SU-DHL-6 (cell line): ENCODE data around the gene ZBTB32.
"Not testable (repeated sequence)": the region's sequence is repeated elsewhere in the genome, so short reads cannot be mapped to it uniquely, and the experiment has no call there.

Experiments
- H2AFZ ChIP-seq: fragments of 200-600 bp; sonication (generic); 2 replicates; pipeline ENCODE4 v1.6.1; 2014; ENCODE audit warnings: low read depth, mild to moderate bottlenecking, moderate library complexity, mixed read lengths, antibody characterized with exemption, low read length; ENCODE audit not compliant: severe bottlenecking
- H3F3A ChIP-seq: fragments of 200-600 bp; shearing (Covaris generic); 2 replicates; pipeline ENCODE4 v1.6.0; 2016; ENCODE audit warnings: antibody characterized with exemption, mild to moderate bottlenecking; ENCODE audit not compliant: insufficient read depth
- H3K27ac ChIP-seq: fragments of 200-600 bp; sonication (generic); 2 replicates; pipeline ENCODE4 v1.5.1; 2016; ENCODE audit warnings: low read depth, mild to moderate bottlenecking, low read length, moderate library complexity, mixed read lengths
- H3K27me3 ChIP-seq: fragments of 200-600 bp; sonication (generic), shearing (Covaris generic); 2 replicates; pipeline ENCODE4 v1.6.0; 2014; ENCODE audit warnings: mild to moderate bottlenecking, low read length
- H3K36me3 ChIP-seq: fragments of 200-600 bp; sonication (generic); 2 replicates; pipeline ENCODE4 v1.6.1; 2014; ENCODE audit warnings: mild to moderate bottlenecking, low read length, mixed read lengths
- H3K4me2 ChIP-seq: fragments of 300-600, 200-600 bp; shearing (Covaris generic), sonication (generic); 2 replicates; pipeline ENCODE4 v1.6.0; 2014; ENCODE audit warnings: low read length, low read depth, mild to moderate bottlenecking; ENCODE audit not compliant: poor library complexity, severe bottlenecking
- H3K4me3 ChIP-seq: fragments of 200-600 bp; sonication (generic); 2 replicates; pipeline ENCODE4 v1.5.1; 2014; ENCODE audit warnings: antibody characterized with exemption, low read length, mild to moderate bottlenecking, mixed read lengths; ENCODE audit not compliant: insufficient read depth, poor library complexity, severe bottlenecking
- H3K79me2 ChIP-seq: fragments of 200-600 bp; sonication (generic); 2 replicates; pipeline ENCODE4 v1.6.1; 2014; ENCODE audit warnings: mild to moderate bottlenecking, low read length, moderate library complexity; ENCODE audit not compliant: insufficient read depth
- H3K9ac ChIP-seq: fragments of 200-600 bp; sonication (generic); 2 replicates; pipeline ENCODE4 v1.7.0; 2014; ENCODE audit warnings: mild to moderate bottlenecking, low read length
- H3K9me2 ChIP-seq: fragments of 200-600 bp; sonication (generic); replicated peaks from 2 replicates; pipeline ENCODE4 v1.6.1; 2014; ENCODE audit warnings: low read length; ENCODE audit not compliant: insufficient read depth
- H3K9me3 ChIP-seq: fragments of 200-600 bp; sonication (generic); 2 replicates; pipeline ENCODE4 v1.6.1; 2014; ENCODE audit warnings: low read length, mixed read lengths; ENCODE audit not compliant: insufficient read depth
- H4K20me1 ChIP-seq: fragments of 200-600 bp; sonication (generic); 2 replicates; pipeline ENCODE4 v1.6.1; 2014; ENCODE audit warnings: low read depth, mild to moderate bottlenecking, antibody characterized with exemption, low read length, moderate library complexity, mixed read lengths
- CTCF ChIP-seq: fragments of 200-600 bp; sonication (generic); IDR thresholded peaks from one replicate; pipeline ENCODE4 v1.5.1; 2017; ENCODE audit warnings: antibody characterized with exemption, mild to moderate bottlenecking, low read length, moderate library complexity; ENCODE audit not compliant: insufficient read depth, poor library complexity, severe bottlenecking
- EZH2phosphoT487 ChIP-seq: fragments of 200-600 bp; sonication (generic), shearing (Covaris generic); conservative IDR thresholded peaks from 2 replicates; pipeline ENCODE4 v1.6.1; 2018; ENCODE audit warnings: mild to moderate bottlenecking, antibody characterized with exemption, low read length, moderate library complexity, mixed read lengths

ZBTB32 gene

GRCh38 chr19:35704218-35704617 lies at the start of gene ZBTB32:
TSS of gene ZBTB32 (plus strand) at chr19:35704558. CDS start at chr19:35714627, 10,069 bp downstream.
- no peaks in the 10 kb centered on the region for H3K9me2 ChIP-seq
- no peaks in the 10 kb centered on the region for H3K79me2 ChIP-seq
- no peak within 1 kb of the TSS for H3K4me3 ChIP-seq
- H3K36me3 ChIP-seq, result no peaks in the 10 kb centered on the region
- H4K20me1 ChIP-seq, result no peaks in the 10 kb centered on the region
- TF ChIP-seq EZH2phosphoT487 (no peak), CTCF (no peak)
- no peak within 1 kb of the TSS for H3K4me2 ChIP-seq
- H3F3A ChIP-seq, result no peaks in the 10 kb centered on the region
- H3K9me3 ChIP-seq, result no peaks in the 10 kb centered on the region
- H3K9ac ChIP-seq, result no peak within 1 kb of the TSS
- H2AFZ ChIP-seq, result no peak within 1 kb of the TSS
- no peaks in the 10 kb centered on the region for H3K27me3 ChIP-seq
- H3K27ac ChIP-seq, result no peak within 1 kb of the TSS

- not testable (repeated sequence) for H3K27ac ChIP-seq, H4K20me1 ChIP-seq, H2AFZ ChIP-seq, H3K9me3 ChIP-seq, H3F3A ChIP-seq, H3K4me3 ChIP-seq, H3K9me2 ChIP-seq, H3K4me2 ChIP-seq, H3K36me3 ChIP-seq, H3K9ac ChIP-seq, H3K27me3 ChIP-seq
- H3K79me2 ChIP-seq, result peaks cover 20% of the 10 kb centered on the region
Measured at GRCh38 chr19:35654828-35655227, 49.5 kb upstream of the ZBTB32 start.

- Histone ChIP-seq H3F3A (no peaks in the 10 kb centered on the region), H3K9me3 (no peaks in the 10 kb centered on the region), H3K36me3 (no peaks in the 10 kb centered on the region), H3K9me2 (no peaks in the 10 kb centered on the region), H3K27ac (no peak overlapping the region), H2AFZ (no peak overlapping the region), H3K4me2 (no peak overlapping the region), H3K27me3 (no peaks in the 10 kb centered on the region), H3K79me2 (0 out of 2 replicates have a peak, but pooled peaks cover 12% of the 10 kb centered on the region), H3K9ac (no peak overlapping the region), H3K4me3 (no peak overlapping the region), H4K20me1 (no peaks in the 10 kb centered on the region)
- TF ChIP-seq CTCF (no peak), EZH2phosphoT487 (no peak)
Measured at GRCh38 chr19:35655600-35655999, 48.8 kb upstream of the ZBTB32 start.

- Histone ChIP-seq H2AFZ (no peak overlapping the region), H3K9ac (no peak overlapping the region), H3K4me3 (no peak overlapping the region), H3K9me2 (no peaks in the 10 kb centered on the region), H3K79me2 (0 out of 2 replicates have a peak, but pooled peaks cover 1% of the 10 kb centered on the region), H3K9me3 (no peaks in the 10 kb centered on the region), H3K36me3 (no peaks in the 10 kb centered on the region), H3K4me2 (no peak overlapping the region), H3F3A (no peaks in the 10 kb centered on the region), H3K27me3 (no peaks in the 10 kb centered on the region), H3K27ac (no peak overlapping the region), H4K20me1 (no peaks in the 10 kb centered on the region)
- TF ChIP-seq EZH2phosphoT487, result no peak
- TF ChIP-seq CTCF, result no peak
Measured at GRCh38 chr19:35656700-35657099, 47.7 kb upstream of the ZBTB32 start.
